ENCODE results near the gene ESYT3.
"Not testable (repeated sequence)": the region's sequence is repeated elsewhere in the genome, so short reads cannot be mapped to it uniquely, and the experiment has no call there.

Gene ESYT3

GRCh38 chr3:138494607-138494929 is 60.2 kb downstream of the ESYT3 start:
- no peak for DNase-seq

- DNase-seq, result not testable (repeated sequence)
Measured at GRCh38 chr3:138495638-138496037, 61.2 kb downstream of the ESYT3 start.

- DNase-seq, result no peak
Measured at GRCh38 chr3:138496436-138496835, 62.0 kb downstream of the ESYT3 start.

GRCh38 chr3:138497021-138497420 is 62.6 kb downstream of the ESYT3 start:
- DNase-seq, result no peak

- DNase-seq, result no peak
Measured at GRCh38 chr3:138497851-138498250, 63.4 kb downstream of the ESYT3 start.

GRCh38 chr3:138498991-138499390 is 64.6 kb downstream of the ESYT3 start:
- no peak for DNase-seq

- no peak for DNase-seq
Measured at GRCh38 chr3:138507524-138507923, 73.1 kb downstream of the ESYT3 start.

GRCh38 chr3:138509586-138509985 is 75.2 kb downstream of the ESYT3 start:
- DNase-seq, result no peak

- DNase-seq, result no peak
Measured at GRCh38 chr3:138511945-138512344, 77.5 kb downstream of the ESYT3 start.

GRCh38 chr3:138513090-138513843 is 78.9 kb downstream of the ESYT3 start:
- no peak for DNase-seq

GRCh38 chr3:138521445-138521844 is 87.0 kb downstream of the ESYT3 start:
- not testable (repeated sequence) for DNase-seq

Data from NCI-H446 (cell line).